ENCODE results near the gene PEX3.
"Not testable (repeated sequence)": the region's sequence is repeated elsewhere in the genome, so short reads cannot be mapped to it uniquely, and the experiment has no call there.

PEX3 gene

GRCh38 chr6:143449082-143449713, 1.4 kb upstream of the PEX3 start:
- no peak for DNase-seq (ENCODE audit: low read depth)

GRCh38 chr6:143449714-143450452, 722 bp upstream of the PEX3 start:
- no peak for DNase-seq (ENCODE audit: low read depth)

GRCh38 chr6:143451531-143451930, 926 bp downstream of the PEX3 start:
- DNase-seq (ENCODE audit: low read depth), result no peak

- DNase-seq (ENCODE audit: low read depth), result no peak
Observed at GRCh38 chr6:143457563-143458359, 7.2 kb downstream of the PEX3 start.

- DNase-seq (ENCODE audit: low read depth), result no peak
Observed at GRCh38 chr6:143465546-143465945, 14.9 kb downstream of the PEX3 start.

GRCh38 chr6:143468026-143468425, 17.4 kb downstream of the PEX3 start:
- DNase-seq (ENCODE audit: low read depth), result no peak

GRCh38 chr6:143468823-143469222, 18.2 kb downstream of the PEX3 start:
- DNase-seq (ENCODE audit: low read depth), result not testable (repeated sequence)

GRCh38 chr6:143471822-143472221, 21.2 kb downstream of the PEX3 start:
- DNase-seq (ENCODE audit: low read depth), result no peak

- DNase-seq (ENCODE audit: low read depth), result no peak
Observed at GRCh38 chr6:143476545-143476944, 25.9 kb downstream of the PEX3 start.

- DNase-seq (ENCODE audit: low read depth), result no peak
Observed at GRCh38 chr6:143478479-143479062, 28.0 kb downstream of the PEX3 start.

- no peak for DNase-seq (ENCODE audit: low read depth)
Observed at GRCh38 chr6:143482593-143482992, 32.0 kb downstream of the PEX3 start.

GRCh38 chr6:143485967-143486366, 35.4 kb downstream of the PEX3 start:
- no peak for DNase-seq (ENCODE audit: low read depth)

- DNase-seq (ENCODE audit: low read depth), result no peak
Observed at GRCh38 chr6:143486752-143487151, 36.1 kb downstream of the PEX3 start.

- DNase-seq (ENCODE audit: low read depth), result no peak
Observed at GRCh38 chr6:143490244-143490643, 39.6 kb downstream of the PEX3 start.

- no peak for DNase-seq (ENCODE audit: low read depth)
Observed at GRCh38 chr6:143490775-143491174, 40.2 kb downstream of the PEX3 start.

GRCh38 chr6:143496974-143497373, 46.4 kb downstream of the PEX3 start:
- DNase-seq (ENCODE audit: low read depth), result no peak

- DNase-seq (ENCODE audit: low read depth), result no peak
Observed at GRCh38 chr6:143498428-143498827, 47.8 kb downstream of the PEX3 start.

- DNase-seq (ENCODE audit: low read depth), result no peak
Observed at GRCh38 chr6:143501851-143502250, 51.2 kb downstream of the PEX3 start.

- no peak for DNase-seq (ENCODE audit: low read depth)
Observed at GRCh38 chr6:143504369-143504768, 53.8 kb downstream of the PEX3 start.

- no peak for DNase-seq (ENCODE audit: low read depth)
Observed at GRCh38 chr6:143505111-143505510, 54.5 kb downstream of the PEX3 start.

GRCh38 chr6:143505537-143505936, 54.9 kb downstream of the PEX3 start:
- no peak for DNase-seq (ENCODE audit: low read depth)

GRCh38 chr6:143506199-143506598, 55.6 kb downstream of the PEX3 start:
- DNase-seq (ENCODE audit: low read depth), result no peak

- no peak for DNase-seq (ENCODE audit: low read depth)
Observed at GRCh38 chr6:143506620-143507019, 56.0 kb downstream of the PEX3 start.
